Body of pancreas (tissue), 4 donors: ENCODE data around the gene KANSL1L. TPM values are rescaled to one million over a fixed set of nuclear protein-coding genes. Genes with fewer than 3 reads are reported as not detected.

ENCODE experiments used
- ATAC-seq: fragments of 150-250 bp; one replicate; pipeline ENCODE4 v1.9.1; 2016
- DNase-seq, 4 donors: peaks; one replicate each; pipeline ENCODE4 v3.0.0-alpha.2; 2019
- H3K27ac ChIP-seq, 4 donors: fragments of 200-600 bp; sonication (generic); 1 replicate in 3 of 4; 2 replicates in 1 of 4; pipeline versions ENCODE4 v1.5.1 to v1.6.1; 2016 to 2019; ENCODE audit warnings: mild to moderate bottlenecking in 1 of 4, mixed read lengths in 1 of 4, moderate library complexity in 1 of 4
- H3K27me3 ChIP-seq, 2 donors: fragments of 200-600 bp; sonication (generic); one replicate each; pipeline ENCODE4 v1.6.0; 2016; ENCODE audit warnings: mild to moderate bottlenecking in 1 of 2
- H3K36me3 ChIP-seq, 2 donors: fragments of 200-600 bp; sonication (generic); replicated peaks in 1 of 2; 2 replicates each; pipeline ENCODE4 v1.5.1; 2016; ENCODE audit warnings: low read depth in 2 of 2; ENCODE audit not compliant: insufficient read depth in 1 of 2
- H3K4me1 ChIP-seq: fragments of 200-600 bp; sonication (generic); one replicate; pipeline ENCODE4 v1.6.0; 2016
- H3K4me3 ChIP-seq, 2 donors: fragments of 200-600 bp; sonication (generic); 1 replicate in 1 of 2; 2 replicates in 1 of 2; pipeline ENCODE4 v1.5.1; 2016 to 2019
- H3K9me3 ChIP-seq, 3 donors: fragments of 200-600 bp; sonication (generic); 1 replicate in 2 of 3; 2 replicates in 1 of 3; pipeline ENCODE4 v1.5.1; 2016
- POLR2A ChIP-seq, 3 donors: fragments of 450-650 bp; IDR thresholded peaks; one replicate each; pipeline ENCODE4 v1.6.1; 2016; ENCODE audit warnings: antibody characterized with exemption in 3 of 3, mild to moderate bottlenecking in 2 of 3
- WGBS, 2 donors: methylation state at CpG; one replicate each; pipeline ENCODE4 v1.1.5; 2017; 5-methylcytosine and 5-hydroxymethylcytosine counted together
- intact Hi-C: fragments of 100-400 bp; cut with DNase I; formaldehyde crosslinking; loops from one replicate; pipeline ENCODE4 v1.15.1; 2023
- total RNA-seq, 2 donors: library from RNA; depleted of rRNA; stranded (reverse); fragments of >200 nt; gene quantifications; one replicate each; pipeline ENCODE4 v1.1.0, GENCODE V29; 2016
- TF ChIP-seq, protein P1 (sequence below), 7 experiments: fragments of 450-650 bp in 4 of 7; fragments of 200-600 bp in 3 of 7; sonication (generic) in 3 of 7; IDR thresholded peaks; one replicate each; pipeline ENCODE4 v1.5.1; 2016 to 2019; ENCODE audit warnings: antibody characterized with exemption in 7 of 7

Gene KANSL1L
- total RNA-seq, 2 donors from 2014 or later, result 26.5 to 94.9 TPM

- TF ChIP-seq POLR2A (IDR thresholded peaks at IDR 0.05), result peak in 2 of 3 donors; percentile 87 to 93
- TF ChIP-seq, protein P1, sequence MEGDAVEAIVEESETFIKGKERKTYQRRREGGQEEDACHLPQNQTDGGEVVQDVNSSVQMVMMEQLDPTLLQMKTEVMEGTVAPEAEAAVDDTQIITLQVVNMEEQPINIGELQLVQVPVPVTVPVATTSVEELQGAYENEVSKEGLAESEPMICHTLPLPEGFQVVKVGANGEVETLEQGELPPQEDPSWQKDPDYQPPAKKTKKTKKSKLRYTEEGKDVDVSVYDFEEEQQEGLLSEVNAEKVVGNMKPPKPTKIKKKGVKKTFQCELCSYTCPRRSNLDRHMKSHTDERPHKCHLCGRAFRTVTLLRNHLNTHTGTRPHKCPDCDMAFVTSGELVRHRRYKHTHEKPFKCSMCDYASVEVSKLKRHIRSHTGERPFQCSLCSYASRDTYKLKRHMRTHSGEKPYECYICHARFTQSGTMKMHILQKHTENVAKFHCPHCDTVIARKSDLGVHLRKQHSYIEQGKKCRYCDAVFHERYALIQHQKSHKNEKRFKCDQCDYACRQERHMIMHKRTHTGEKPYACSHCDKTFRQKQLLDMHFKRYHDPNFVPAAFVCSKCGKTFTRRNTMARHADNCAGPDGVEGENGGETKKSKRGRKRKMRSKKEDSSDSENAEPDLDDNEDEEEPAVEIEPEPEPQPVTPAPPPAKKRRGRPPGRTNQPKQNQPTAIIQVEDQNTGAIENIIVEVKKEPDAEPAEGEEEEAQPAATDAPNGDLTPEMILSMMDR (IDR thresholded peaks at IDR 0.05), result no peak
- Histone ChIP-seq H3K4me3 (peak overlapping the region; percentile 43 to 98), H3K27ac (peak overlapping the region; percentile 100), H3K36me3 (no peaks in the 10 kb centered on the region), H3K9me3 (no peaks in the 10 kb centered on the region), H3K27me3 (no peaks in the 10 kb centered on the region), H3K4me1 (peaks cover 55% of the 10 kb centered on the region)
- intact Hi-C loops, result no loop called here
- DNase-seq (peak; percentile 95 to 98 (median 96)), ATAC-seq (peak; percentile 78)
- WGBS, 2 donors, result 0 to 1% methylated on average over 13 to 52 of the region's 64 CpGs
These were observed 534 bp downstream of the KANSL1L start for GRCh38 chr2:210170446-210171303.

DNA sequence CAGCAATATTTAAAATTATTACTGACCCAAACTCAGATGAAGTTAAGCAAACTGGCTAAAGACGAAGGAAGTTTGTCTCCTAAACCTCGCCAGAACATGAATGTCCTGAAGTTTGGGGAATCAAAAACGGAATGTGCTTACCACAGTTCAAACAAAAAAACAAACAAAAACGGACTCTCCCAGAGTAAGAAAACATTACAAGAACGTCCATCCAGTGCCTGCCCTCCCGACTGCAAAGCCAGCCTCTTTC lies 1.1 kb downstream of the KANSL1L start:
- Histone ChIP-seq H3K27ac (peak overlapping the region; percentile 100), H3K27me3 (no peaks in the 10 kb centered on the region), H3K4me1 (peaks cover 58% of the 10 kb centered on the region), H3K36me3 (no peaks in the 10 kb centered on the region), H3K9me3 (no peaks in the 10 kb centered on the region), H3K4me3 (peak overlapping the region; percentile 1 to 43)
- ATAC-seq (no peak), DNase-seq (no peak)
- WGBS, 2 donors, result 0% methylated on average over 6 of the region's 6 CpGs
- intact Hi-C loops, result no loop called here
- TF ChIP-seq, protein P1 (IDR thresholded peaks at IDR 0.05), result no peak
- TF ChIP-seq POLR2A (IDR thresholded peaks at IDR 0.05), result no peak

GRCh38 chr2:210169516-210170195 lies 1.6 kb downstream of the KANSL1L start:
- H3K36me3 ChIP-seq, result no peaks in the 10 kb centered on the region
- peaks cover 58% of the 10 kb centered on the region for H3K4me1 ChIP-seq
- ATAC-seq, result no peak
- intact Hi-C loops, result no loop called here
- H3K9me3 ChIP-seq, result no peaks in the 10 kb centered on the region
- DNase-seq, result no peak
- peak overlapping the region; percentile 1 to 43 for H3K4me3 ChIP-seq
- peak overlapping the region; percentile 100 for H3K27ac ChIP-seq
- TF ChIP-seq, protein P1 (IDR thresholded peaks at IDR 0.05), result no peak
- no peak for TF ChIP-seq POLR2A (IDR thresholded peaks at IDR 0.05)
- WGBS, 2 donors, result 3 to 5% methylated on average over 6 of the region's 6 CpGs
- no peaks in the 10 kb centered on the region for H3K27me3 ChIP-seq

- intact Hi-C loops, result no loop called here
- WGBS, 2 donors, result 0 to 2% methylated on average over 1 of the region's 1 CpG
- H3K9me3 ChIP-seq, result no peaks in the 10 kb centered on the region
- ATAC-seq (no peak), DNase-seq (no peak)
- no peak for TF ChIP-seq POLR2A (IDR thresholded peaks at IDR 0.05)
- TF ChIP-seq, protein P1 (IDR thresholded peaks at IDR 0.05), result no peak
- no peaks in the 10 kb centered on the region for H3K27me3 ChIP-seq
- no peaks in the 10 kb centered on the region for H3K36me3 ChIP-seq
- H3K27ac ChIP-seq, result peak overlapping the region; percentile 22 to 100 (median 50)
- peaks cover 51% of the 10 kb centered on the region for H3K4me1 ChIP-seq
- H3K4me3 ChIP-seq, result no peak overlapping the region
These were observed 4.0 kb downstream of the KANSL1L start for GRCh38 chr2:210167227-210167626.
